H1 (cell line): ENCODE measurements around the gene MRFAP1. TPM values are rescaled to one million over a fixed set of nuclear protein-coding genes. Genes with fewer than 3 reads are reported as not detected.

Source experiments
- CTCF ChIA-PET: fragments of 300-600 bp; sonication (Branson Sonifier 250); formaldehyde crosslinking; loops from one replicate; lab custom pipeline; 2021; ENCODE audit not compliant: partially characterized antibody; lab: Charles Lee
- POLR2A ChIA-PET: fragments of 300-600 bp; sonication (Branson Sonifier 250); formaldehyde crosslinking; loops from one replicate; lab custom pipeline; 2021; ENCODE audit warnings: inconsistent platforms; ENCODE audit not compliant: partially characterized antibody; lab: Charles Lee
- DNase-seq, 2 experiments: peaks; one replicate each; pipeline versions ENCODE4 v3.0.0 to v3.0.0-alpha.2; 2010 to 2022; ENCODE audit warnings: low spot score in 2 of 2, low read depth in 1 of 2, mixed read lengths in 1 of 2
- FAIRE-seq: peaks from 2 replicates; lab custom pipeline; 2011; peaks lifted over from hg19 to GRCh38; lab: Jason Lieb, UNC
- H2AFZ ChIP-seq: 2 replicates; pipeline ENCODE4 v1.8.1; 2012; ENCODE audit warnings: low read length, inconsistent platforms
- H2AK5ac ChIP-seq: 2 replicates; pipeline ENCODE4 v1.6.1; 2013; ENCODE audit warnings: low read depth, low read length
- H2BK120ac ChIP-seq: replicated peaks from 2 replicates; pipeline ENCODE3; 2013; ENCODE audit warnings: low read depth, low read length, inconsistent platforms
- H2BK12ac ChIP-seq: 2 replicates; pipeline ENCODE4 v1.6.1; 2013; ENCODE audit warnings: low read depth, low read length
- H2BK15ac ChIP-seq: 2 replicates; pipeline ENCODE4 v1.6.1; 2013; ENCODE audit warnings: low read length
- H2BK20ac ChIP-seq: 2 replicates; pipeline ENCODE4 v1.6.1; 2013; ENCODE audit warnings: low read length
- H2BK5ac ChIP-seq: 2 replicates; pipeline ENCODE4 v1.6.1; 2013; ENCODE audit warnings: low read depth, low read length
- H3K14ac ChIP-seq: 2 replicates; pipeline ENCODE4 v1.6.1; 2013; ENCODE audit warnings: inconsistent platforms; ENCODE audit not compliant: insufficient read length
- H3K18ac ChIP-seq: 2 replicates; pipeline ENCODE4 v1.6.1; 2013; ENCODE audit warnings: low read length; ENCODE audit errors: extremely low read depth
- H3K23ac ChIP-seq: 2 replicates; pipeline ENCODE4 v1.6.1; 2013; ENCODE audit warnings: inconsistent platforms; ENCODE audit not compliant: insufficient read length
- H3K23me2 ChIP-seq: 2 replicates; pipeline ENCODE4 v1.6.1; 2013; ENCODE audit warnings: low read depth, low read length
- H3K27ac ChIP-seq: 2 replicates; pipeline ENCODE4 v1.6.1; 2011; ENCODE audit warnings: low read depth, low read length, inconsistent platforms
- H3K27me3 ChIP-seq, 4 experiments: replicated peaks in 1 of 4; 1 replicate in 1 of 4; 2 replicates in 3 of 4; pipeline versions ENCODE4 v1.6.1 to v1.8.1; 2011 to 2013; ENCODE audit warnings: low read length in 3 of 4, mild to moderate bottlenecking in 3 of 4, inconsistent platforms in 2 of 4, mixed read lengths in 2 of 4, moderate library complexity in 1 of 4; ENCODE audit not compliant: control insufficient read depth in 3 of 4, insufficient read depth in 3 of 4; ENCODE audit errors: extremely low read depth in 1 of 4
- H3K36me3 ChIP-seq, 4 experiments: 2 replicates each; pipeline versions ENCODE4 v1.6.1 to v1.8.1; 2011 to 2013; ENCODE audit warnings: mild to moderate bottlenecking in 4 of 4, low read length in 3 of 4, moderate library complexity in 2 of 4, control low read depth in 1 of 4, inconsistent platforms in 1 of 4; ENCODE audit not compliant: insufficient read depth in 4 of 4, control insufficient read depth in 2 of 4
- H3K4ac ChIP-seq: replicated peaks from 2 replicates; pipeline ENCODE3; 2013; ENCODE audit warnings: low read length, low read depth, mixed read lengths, inconsistent platforms; ENCODE audit not compliant: insufficient read length
- H3K4me1 ChIP-seq, 4 experiments: replicated peaks in 1 of 4; 1 replicate in 1 of 4; 2 replicates in 3 of 4; pipeline versions ENCODE4 v1.6.1 to v1.8.1; 2011 to 2013; ENCODE audit warnings: low read length in 3 of 4, inconsistent platforms in 2 of 4, mixed read lengths in 1 of 4; ENCODE audit not compliant: insufficient read depth in 4 of 4, control insufficient read depth in 3 of 4
- H3K4me2 ChIP-seq, 2 experiments: 2 replicates each; pipeline versions ENCODE4 v1.6.1 to v1.8.1; 2011 to 2013; ENCODE audit warnings: low read depth in 2 of 2, low read length in 2 of 2, control low read depth in 1 of 2, inconsistent platforms in 1 of 2, mild to moderate bottlenecking in 1 of 2; ENCODE audit not compliant: insufficient read depth in 1 of 2
- H3K4me3 ChIP-seq, 4 experiments: fragments of 200-600, 300-600 bp in 1 of 4; sonication (generic), shearing (Covaris generic), sonication (Bioruptor Twin) in 1 of 4; 2 replicates each; pipeline versions ENCODE4 v1.5.1 to v1.8.1; 2011 to 2016; ENCODE audit warnings: low read length in 4 of 4, low read depth in 3 of 4, control low read depth in 2 of 4, inconsistent platforms in 2 of 4, mild to moderate bottlenecking in 2 of 4, mixed read lengths in 1 of 4, moderate library complexity in 1 of 4; ENCODE audit not compliant: insufficient read depth in 2 of 4; ENCODE audit errors: extremely low read depth in 1 of 4
- H3K56ac ChIP-seq: replicated peaks from 2 replicates; pipeline ENCODE3; 2013; ENCODE audit warnings: low read depth, mild to moderate bottlenecking, mixed read lengths, low read length, inconsistent platforms; ENCODE audit not compliant: insufficient read length
- H3K79me1 ChIP-seq: 2 replicates; pipeline ENCODE4 v1.6.1; 2013; ENCODE audit warnings: low read depth, low read length, control low read depth
- H3K79me2 ChIP-seq, 2 experiments: 2 replicates each; pipeline versions ENCODE4 v1.6.1 to v1.8.1; 2012 to 2013; ENCODE audit warnings: low read length in 2 of 2, mild to moderate bottlenecking in 2 of 2, inconsistent platforms in 1 of 2; ENCODE audit not compliant: insufficient read depth in 2 of 2, control insufficient read depth in 1 of 2
- H3K9ac ChIP-seq, 4 experiments: replicated peaks in 1 of 4; 1 replicate in 1 of 4; 2 replicates in 3 of 4; pipeline versions ENCODE4 v1.6.1 to v1.8.1; 2011 to 2013; ENCODE audit warnings: low read depth in 3 of 4, low read length in 3 of 4, control low read depth in 2 of 4, mild to moderate bottlenecking in 2 of 4, moderate library complexity in 2 of 4, inconsistent platforms in 1 of 4; ENCODE audit errors: extremely low read depth in 1 of 4
- H3K9me3 ChIP-seq, 2 experiments: 2 replicates each; pipeline versions ENCODE4 v1.6.1 to v1.8.1; 2012 to 2013; ENCODE audit warnings: mild to moderate bottlenecking in 2 of 2, moderate library complexity in 2 of 2, control low read depth in 1 of 2, inconsistent platforms in 1 of 2, low read depth in 1 of 2, low read length in 1 of 2, mixed read lengths in 1 of 2; ENCODE audit not compliant: insufficient read depth in 2 of 2
- H4K20me1 ChIP-seq, 2 experiments: replicated peaks in 1 of 2; 2 replicates each; pipeline versions ENCODE3 to v1.8.1; 2011 to 2013; ENCODE audit warnings: inconsistent platforms in 2 of 2, low read length in 2 of 2, mild to moderate bottlenecking in 1 of 2; ENCODE audit not compliant: insufficient read depth in 2 of 2, control insufficient read depth in 1 of 2
- H4K5ac ChIP-seq: 2 replicates; pipeline ENCODE4 v1.6.1; 2013; ENCODE audit warnings: low read length, low read depth, mixed read lengths, inconsistent platforms; ENCODE audit not compliant: insufficient read length
- H4K8ac ChIP-seq: 2 replicates; pipeline ENCODE4 v1.8.0; 2013; ENCODE audit warnings: mild to moderate bottlenecking, moderate library complexity, low read length, inconsistent platforms; ENCODE audit not compliant: insufficient read depth; ENCODE audit errors: extremely low read depth
- H4K91ac ChIP-seq: replicated peaks from 2 replicates; pipeline ENCODE3; 2013; ENCODE audit warnings: low read length, mixed read lengths, inconsistent platforms; ENCODE audit not compliant: insufficient read length
- KDM1A ChIP-seq: fragments of 200-600, 300-600 bp; sonication (generic); IDR thresholded peaks from 2 replicates; pipeline ENCODE4 v1.7.1; 2016; ENCODE audit warnings: mild to moderate bottlenecking, low read length, borderline replicate concordance
- KDM4A ChIP-seq: IDR thresholded peaks from one replicate; pipeline ENCODE4 v1.7.1; 2012; ENCODE audit warnings: low read depth, mild to moderate bottlenecking, moderate library complexity, low read length, inconsistent platforms; ENCODE audit not compliant: severe bottlenecking
- RAD21 ChIP-seq, 2 experiments: IDR thresholded peaks in 1 of 2; conservative IDR thresholded peaks in 1 of 2; 2 replicates each; pipeline ENCODE4 v1.6.1; 2011; ENCODE audit warnings: low read depth in 2 of 2, low read length in 2 of 2, improper control_type of control experiment in 1 of 2, inconsistent platforms in 1 of 2, mild to moderate bottlenecking in 1 of 2, moderate library complexity in 1 of 2
- WGBS, 2 experiments: shearing (Covaris generic) in 1 of 2; methylation state at CpG; one replicate each; pipeline versions ENCODE4 v1.1.6 to v1.1.7; 2013 to 2015; ENCODE audit warnings: low lambda C conversion rate in 2 of 2, mixed read lengths in 2 of 2, inconsistent platforms in 1 of 2, low coverage in 1 of 2, missing lambda C conversion rate in 1 of 2; ENCODE audit not compliant: insufficient replicate concordance in 2 of 2, insufficient coverage in 1 of 2, insufficient read length in 1 of 2; ENCODE audit errors: extremely low coverage in 1 of 2, missing lambda C conversion rate in 1 of 2; 5-methylcytosine and 5-hydroxymethylcytosine counted together
- polyA plus RNA-seq, 7 experiments: library from polyadenylated mRNA; depleted of rRNA in 3 of 7; stranded (reverse) in 5 of 7; unstranded in 2 of 7; fragments of >200 nt in 5 of 7; fragments of 200-250 nt in 2 of 7; gene quantifications; 1 replicate in 5 of 7; 2 replicates in 1 of 7; 4 replicates in 1 of 7; pipeline versions ENCODE4 v1.2.1 to v1.2.3, GENCODE V29; 2011 to 2013; ENCODE audit warnings: missing spikeins in 2 of 7, mixed read lengths in 2 of 7
- total RNA-seq: library from RNA; stranded (reverse); fragmentation: NEBNext Ultra II Directional; extraction: Animal tissue kit (Norgen Biotek cat#: 25700); gene quantifications from 2 replicates; pipeline ENCODE4 v1.2.1, GENCODE V29; 2021

MRFAP1 gene
- total and polyA plus RNA-seq, 2 of the 8 experiments (the other 6 are each of a cell fraction or from before 2014, with no cell fraction given): 108 to 307 TPM

GRCh38 chr4:6616087-6616995 is 24.1 kb upstream of the MRFAP1 start:
- DNase-seq: no peak
- H2BK12ac ChIP-seq: no peak overlapping the region
- CTCF ChIA-PET: interaction anchor here (0.8 to 1.4 kb wide), 6 partner anchors 17 to 285 kb away, joined by 3 to 4 read pairs (median 3); partner anchors contain the start of gene MRFAP1

More at GRCh38 chr4:6616087-6616995, 24.1 kb upstream of the MRFAP1 start:
- Histone ChIP-seq H3K9me3 (no peaks in the 10 kb centered on the region), H2BK5ac (no peak overlapping the region), H3K18ac (no peak overlapping the region), H3K4me3 (no peak overlapping the region), H3K27ac (no peak overlapping the region), H3K4me1 (no peaks in the 10 kb centered on the region), H3K4me2 (no peak overlapping the region), H2BK20ac (no peak overlapping the region), H3K27me3 (no peaks in the 10 kb centered on the region), H3K79me1 (no peaks in the 10 kb centered on the region), H3K23me2 (no peaks in the 10 kb centered on the region; the same call in 1 of the 2 replicates), H3K36me3 (no peaks in the 10 kb centered on the region; a peak in 1 of 8 replicates), H3K56ac (no peak overlapping the region), H2BK15ac (no peak overlapping the region), H3K79me2 (no peaks in the 10 kb centered on the region), H2BK120ac (no peak overlapping the region), H4K5ac (no peak overlapping the region), H4K20me1 (peaks cover 0 to 5% of the 10 kb centered on the region in 2 experiments), H4K8ac (no peak overlapping the region), H3K4ac (no peak overlapping the region), H4K91ac (no peak overlapping the region), H2AFZ (no peak overlapping the region), H3K23ac (no peak overlapping the region)
- WGBS, 2 experiments: 90% methylated on average over 18 of the region's 18 CpGs; no CpG with 5 or more reads in 1 of the 2 experiments
- POLR2A ChIA-PET: interaction anchor here (1.5 kb wide), 1 partner anchor 92 kb away, joined by 3 read pairs; no protein-coding TSS in a partner anchor
- TF ChIP-seq RAD21 (IDR thresholded peaks at IDR 0.05 in 1 of 2, conservative IDR thresholded peaks at IDR 0.05 in 1 of 2; ENCODE audit: low read depth in 2 of 2, low read length in 2 of 2): peak; percentile 16 to 24; a peak in 1 of 4 replicates
- peak; percentile 29; the same call in 1 of the 2 replicates for TF ChIP-seq KDM1A
- TF ChIP-seq KDM4A: no peak
- TF ChIP-seq, all 59 proteins: peak for 2
- Histone ChIP-seq H3K14ac (no peak overlapping the region), H2AK5ac (no peak overlapping the region), H3K9ac (no peak overlapping the region)
- no peak for FAIRE-seq
